HG03439 (cell line): Measurements from ENCODE around the gene SLC7A1.

Experiments used
- ATAC-seq: cut with Tn5 transposase; IDR thresholded peaks from one replicate; pipeline ENCODE4 v1.9.1; 2021; ENCODE audit warnings: mild to moderate bottlenecking, moderate library complexity; ENCODE audit not compliant: unreplicated experiment

Gene SLC7A1

GRCh38 chr13:29465741-29466293, 129.7 kb downstream of the SLC7A1 start:
- no peak for ATAC-seq

GRCh38 chr13:29464105-29464679, 131.3 kb downstream of the SLC7A1 start:
- ATAC-seq = no peak

GRCh38 chr13:29459813-29460355, 135.6 kb downstream of the SLC7A1 start:
- no peak for ATAC-seq
